SK-N-SH treated with all-trans-retinoic acid at 6 μM for 48 hours (cell line): Measurements from ENCODE around the gene MSS51.

ENCODE experiments used
- BACH2 ChIP-seq: fragments of 250-450 bp; sonication (Bioruptor Pico); IDR thresholded peaks from 2 replicates; pipeline ENCODE4 v1.9.0; 2021; ENCODE audit warnings: mild to moderate bottlenecking, borderline replicate concordance
- CSDC2 ChIP-seq: fragments of 250-450 bp; sonication (Bioruptor Pico); IDR thresholded peaks from 2 replicates; pipeline ENCODE4 v1.5.0; 2020; ENCODE audit warnings: mild to moderate bottlenecking, moderate library complexity
- GLIS3 ChIP-seq: fragments of 250-450 bp; sonication (Bioruptor Pico); IDR thresholded peaks from 2 replicates; pipeline ENCODE4 v1.5.0; 2020; ENCODE audit warnings: mild to moderate bottlenecking, moderate library complexity
- OSR1 ChIP-seq: fragments of 250-450 bp; sonication (Bioruptor Pico); IDR thresholded peaks from 2 replicates; pipeline ENCODE4 v1.8.0; 2022; ENCODE audit warnings: moderate library complexity, mild to moderate bottlenecking, inconsistent platforms
- PATZ1 ChIP-seq: fragments of 250-450 bp; sonication (Bioruptor Pico); IDR thresholded peaks from 2 replicates; pipeline ENCODE4 v1.8.0; 2020; ENCODE audit warnings: mild to moderate bottlenecking, moderate library complexity, borderline replicate concordance
- POU6F1 ChIP-seq: fragments of 250-450 bp; sonication (Bioruptor Pico); IDR thresholded peaks from 2 replicates; pipeline ENCODE4 v1.8.0; 2021; ENCODE audit warnings: low read depth, mild to moderate bottlenecking, moderate library complexity, borderline replicate concordance
- SNAI2 ChIP-seq: fragments of 250-450 bp; sonication (Bioruptor Pico); IDR thresholded peaks from 2 replicates; pipeline ENCODE4 v1.5.0; 2020; ENCODE audit warnings: mild to moderate bottlenecking, moderate library complexity
- ZFP3 ChIP-seq: fragments of 250-450 bp; sonication (Bioruptor Pico); IDR thresholded peaks from 2 replicates; pipeline ENCODE4 v1.5.0; 2020; ENCODE audit warnings: mild to moderate bottlenecking, moderate library complexity
- ZFP30 ChIP-seq: fragments of 450-650 bp; formaldehyde crosslinking; IDR thresholded peaks from 2 replicates; pipeline ENCODE4 v1.5.0; 2022; ENCODE audit warnings: mild to moderate bottlenecking, moderate library complexity
- ZNF565 ChIP-seq: fragments of 450-650 bp; formaldehyde crosslinking; conservative IDR thresholded peaks from 2 replicates; pipeline ENCODE4 v1.5.0; 2020; ENCODE audit warnings: low read depth, mild to moderate bottlenecking, moderate library complexity

GRCh38 chr10:73444457-73444856, 11.1 kb upstream of the MSS51 start:
- TF ChIP-seq OSR1 (no peak), SNAI2 (no peak), PATZ1 (CRISPR knock-in tag) (no peak), ZNF565 (no peak), POU6F1 (CRISPR knock-in tag) (no peak), ZFP30 (CRISPR knock-in tag) (no peak), ZFP3 (CRISPR knock-in tag) (no peak), CSDC2 (CRISPR knock-in tag) (no peak), GLIS3 (no peak), BACH2 (no peak)
